ENCODE results near the gene RHBDD3. TPM values are rescaled to one million over a fixed set of nuclear protein-coding genes. Genes with fewer than 3 reads are reported as not detected.

Gene RHBDD3
- total RNA-seq, 1 donor from 2014 or later = 48.0 TPM

GRCh38 chr22:29306835-29307595, 39.2 kb upstream of the RHBDD3 start:
- intact Hi-C loops (cut with micrococcal nuclease) = loop anchor here (2.0 to 5.0 kb wide), 2 partner anchors 38 to 80 kb away; partner anchors contain the start of genes AP1B1 and EWSR1

- intact Hi-C loops (cut with micrococcal nuclease) = loop anchor here (2.0 to 5.0 kb wide), 2 partner anchors 38 to 81 kb away; partner anchors contain the start of genes AP1B1 and EWSR1
Observed at GRCh38 chr22:29306175-29306834, 38.5 kb upstream of the RHBDD3 start, which contains the start of gene GAS2L1. Gene GAS2L1, plus strand, starts transcription at chr22:29306650. Its CDS starts 1,456 bp downstream, at chr22:29308106.

- intact Hi-C loops (cut with micrococcal nuclease) = loop anchor here (2.0 to 5.0 kb wide), 2 partner anchors 37 to 81 kb away; partner anchors contain the start of genes AP1B1 and EWSR1
Observed at GRCh38 chr22:29305836-29306174, 38.0 kb upstream of the RHBDD3 start.

GRCh38 chr22:29302681-29303465, 35.1 kb upstream of the RHBDD3 start:
- intact Hi-C loops (cut with micrococcal nuclease) = no loop called here

GRCh38 chr22:29302402-29302680, 34.6 kb upstream of the RHBDD3 start:
- intact Hi-C loops (cut with micrococcal nuclease) = no loop called here

- intact Hi-C loops (cut with micrococcal nuclease) = no loop called here
Observed at GRCh38 chr22:29301716-29302401, 34.1 kb upstream of the RHBDD3 start.

GRCh38 chr22:29300807-29301601, 33.2 kb upstream of the RHBDD3 start:
- intact Hi-C loops (cut with micrococcal nuclease) = no loop called here

- intact Hi-C loops (cut with micrococcal nuclease) = no loop called here
Observed at GRCh38 chr22:29300467-29300806, 32.7 kb upstream of the RHBDD3 start.

- intact Hi-C loops (cut with micrococcal nuclease) = no loop called here
Observed at GRCh38 chr22:29299136-29299900, 31.5 kb upstream of the RHBDD3 start.

GRCh38 chr22:29298641-29299040, 30.9 kb upstream of the RHBDD3 start:
- intact Hi-C loops (cut with micrococcal nuclease) = no loop called here

GRCh38 chr22:29292379-29292778, 24.6 kb upstream of the RHBDD3 start:
- intact Hi-C loops (cut with micrococcal nuclease) = no loop called here

- intact Hi-C loops (cut with micrococcal nuclease) = no loop called here
Observed at GRCh38 chr22:29291215-29291614, 23.4 kb upstream of the RHBDD3 start.

- intact Hi-C loops (cut with micrococcal nuclease) = no loop called here
Observed at GRCh38 chr22:29290061-29290460, 22.3 kb upstream of the RHBDD3 start.

GRCh38 chr22:29288837-29289236, 21.1 kb upstream of the RHBDD3 start:
- intact Hi-C loops (cut with micrococcal nuclease) = no loop called here

GRCh38 chr22:29284196-29284595, 16.4 kb upstream of the RHBDD3 start:
- intact Hi-C loops (cut with micrococcal nuclease) = no loop called here

- intact Hi-C loops (cut with micrococcal nuclease) = no loop called here
Observed at GRCh38 chr22:29277927-29278326, 10.1 kb upstream of the RHBDD3 start.

GRCh38 chr22:29275819-29276565, 8.2 kb upstream of the RHBDD3 start:
- intact Hi-C loops (cut with micrococcal nuclease) = no loop called here

GRCh38 chr22:29275167-29275566, 7.4 kb upstream of the RHBDD3 start:
- intact Hi-C loops (cut with micrococcal nuclease) = no loop called here

GRCh38 chr22:29272624-29273023, 4.8 kb upstream of the RHBDD3 start:
- intact Hi-C loops (cut with micrococcal nuclease) = no loop called here

Measured in T-helper 1 cell treated with Interleukin-12 subunit alpha and Interleukin-12 subunit beta and Interleukin-4 antibody, amounts not matched to agents 30 ng/mL and 1 ng/mL, for 36 hours (primary cell).